Skeletal muscle tissue (tissue), 4 donors: ENCODE results near the gene CARMIL1. TPM values are rescaled to one million over a fixed set of nuclear protein-coding genes. Genes with fewer than 3 reads are reported as not detected.

Source experiments
- H3K27ac ChIP-seq: one replicate; pipeline ENCODE4 v1.7.0; 2013; ENCODE audit warnings: mild to moderate bottlenecking, low read depth, low read length, inconsistent platforms
- H3K27me3 ChIP-seq, 3 donors: one replicate each; pipeline ENCODE4 v1.7.0; 2013; ENCODE audit warnings: low read length in 3 of 3; ENCODE audit not compliant: control insufficient read depth in 3 of 3, insufficient read depth in 3 of 3
- H3K36me3 ChIP-seq, 3 donors: one replicate each; pipeline ENCODE4 v1.7.0; 2013; ENCODE audit warnings: low read length in 3 of 3; ENCODE audit not compliant: control insufficient read depth in 3 of 3, insufficient read depth in 3 of 3
- H3K4me1 ChIP-seq, 3 donors: one replicate each; pipeline ENCODE4 v1.7.0; 2013; ENCODE audit warnings: low read length in 3 of 3, mild to moderate bottlenecking in 3 of 3; ENCODE audit not compliant: control insufficient read depth in 3 of 3, insufficient read depth in 3 of 3
- H3K4me3 ChIP-seq, 3 donors: one replicate each; pipeline ENCODE4 v1.7.0; 2013; ENCODE audit warnings: low read length in 3 of 3
- H3K9ac ChIP-seq, 3 donors: one replicate each; pipeline ENCODE4 v1.7.0; 2013; ENCODE audit warnings: low read length in 3 of 3, mild to moderate bottlenecking in 3 of 3, moderate library complexity in 2 of 3, low read depth in 1 of 3
- H3K9me3 ChIP-seq, 3 donors: one replicate each; pipeline ENCODE4 v1.7.0; 2013; ENCODE audit warnings: low read length in 3 of 3; ENCODE audit not compliant: control insufficient read depth in 3 of 3
- total RNA-seq: library from RNA; depleted of rRNA; stranded (reverse); fragments of >200 nt; gene quantifications from one replicate; pipeline ENCODE4 v1.2.3, GENCODE V29; 2014
- donor health status: Osteomylitis.

The CARMIL1 gene
- total RNA-seq, 1 donor from 2014 or later: 4.7 TPM

DNA sequence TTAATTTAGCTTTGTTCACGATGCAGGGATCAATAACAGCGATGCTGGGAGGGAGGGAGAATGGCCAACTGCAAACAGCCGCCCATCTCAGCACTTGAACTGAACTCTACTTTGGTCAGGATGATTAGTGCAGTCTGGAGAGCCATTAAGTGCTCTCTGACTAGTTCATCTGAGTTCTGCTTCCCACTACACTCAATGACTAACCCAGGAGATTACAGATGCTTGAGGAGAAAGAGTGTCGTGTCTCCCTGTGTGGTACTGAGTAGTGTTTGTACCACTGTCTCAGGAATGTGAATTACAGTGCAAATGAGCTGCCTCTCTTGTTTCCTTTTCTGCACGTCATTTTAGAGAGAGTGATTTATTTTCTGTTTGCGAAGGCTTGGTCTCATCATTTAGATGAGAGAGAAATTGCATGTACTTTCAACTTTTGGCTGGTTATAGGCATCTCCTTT lies 23.5 kb downstream of the CARMIL1 start:
- H3K4me3 ChIP-seq: no peak overlapping the region
- H3K9me3 ChIP-seq: no peaks in the 10 kb centered on the region
- no peaks in the 10 kb centered on the region for H3K36me3 ChIP-seq
- no peak overlapping the region for H3K27ac ChIP-seq
- H3K4me1 ChIP-seq: peaks cover 0 to 2% (median 0%) of the 10 kb centered on the region in 3 donors
- H3K9ac ChIP-seq: no peak overlapping the region
- peaks cover 0 to 2% (median 0%) of the 10 kb centered on the region in 3 donors for H3K27me3 ChIP-seq

DNA sequence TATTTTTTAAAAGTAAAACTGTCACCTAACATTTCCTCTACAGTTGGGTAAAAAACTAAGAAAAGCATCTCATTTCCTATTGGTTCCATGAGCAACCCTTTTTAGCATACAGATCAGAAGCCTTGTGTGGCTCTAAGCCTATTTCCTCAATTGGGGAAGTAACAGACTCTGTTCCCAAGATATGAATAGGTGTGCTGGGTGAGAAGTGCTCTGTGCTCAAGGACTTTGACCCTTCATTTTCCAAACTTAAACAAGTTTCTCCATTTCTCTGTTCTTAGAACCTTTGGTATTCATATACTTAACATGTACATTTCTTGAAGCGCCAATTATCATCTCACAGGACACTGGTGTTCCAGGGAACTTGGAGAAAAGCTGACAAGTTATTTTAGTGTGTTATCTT lies 24.1 kb downstream of the CARMIL1 start:
- H3K27ac ChIP-seq: no peak overlapping the region
- H3K36me3 ChIP-seq: no peaks in the 10 kb centered on the region
- no peaks in the 10 kb centered on the region for H3K9me3 ChIP-seq
- H3K9ac ChIP-seq: no peak overlapping the region
- H3K4me3 ChIP-seq: no peak overlapping the region
- peaks cover 0 to 2% (median 0%) of the 10 kb centered on the region in 3 donors for H3K4me1 ChIP-seq
- peaks cover 0 to 2% (median 0%) of the 10 kb centered on the region in 3 donors for H3K27me3 ChIP-seq

DNA sequence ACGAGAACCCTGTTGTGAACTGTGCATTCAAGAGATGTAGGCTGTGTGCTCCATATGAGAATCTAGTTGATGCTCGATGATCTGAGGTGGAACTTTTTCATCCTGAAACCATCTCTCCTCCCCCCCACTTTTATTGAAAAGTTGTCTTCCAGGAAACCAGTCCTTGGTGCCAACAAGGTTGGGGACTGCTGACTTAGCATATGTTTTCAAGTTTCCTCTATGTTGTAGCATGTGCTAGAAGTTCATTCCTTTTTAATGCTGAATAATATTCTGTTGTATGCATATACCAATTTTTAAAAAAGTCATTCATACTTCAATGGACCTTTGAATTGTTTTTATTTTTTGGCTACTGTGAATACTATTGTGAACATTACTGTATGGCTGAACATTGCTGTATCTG lies 27.2 kb downstream of the CARMIL1 start:
- H3K36me3 ChIP-seq: no peaks in the 10 kb centered on the region
- no peak overlapping the region for H3K27ac ChIP-seq
- H3K9me3 ChIP-seq: no peaks in the 10 kb centered on the region
- no peak overlapping the region for H3K9ac ChIP-seq
- H3K27me3 ChIP-seq: no peaks in the 10 kb centered on the region
- H3K4me1 ChIP-seq: peaks cover 0 to 2% (median 0%) of the 10 kb centered on the region in 3 donors
- H3K4me3 ChIP-seq: no peak overlapping the region

- Histone ChIP-seq H3K4me1 (no peaks in the 10 kb centered on the region), H3K4me3 (no peak overlapping the region), H3K9me3 (no peaks in the 10 kb centered on the region), H3K36me3 (no peaks in the 10 kb centered on the region), H3K9ac (no peak overlapping the region), H3K27ac (no peak overlapping the region), H3K27me3 (no peaks in the 10 kb centered on the region)
These were observed 28.8 kb downstream of the CARMIL1 start for GRCh38 chr6:25307805-25308494.

DNA sequence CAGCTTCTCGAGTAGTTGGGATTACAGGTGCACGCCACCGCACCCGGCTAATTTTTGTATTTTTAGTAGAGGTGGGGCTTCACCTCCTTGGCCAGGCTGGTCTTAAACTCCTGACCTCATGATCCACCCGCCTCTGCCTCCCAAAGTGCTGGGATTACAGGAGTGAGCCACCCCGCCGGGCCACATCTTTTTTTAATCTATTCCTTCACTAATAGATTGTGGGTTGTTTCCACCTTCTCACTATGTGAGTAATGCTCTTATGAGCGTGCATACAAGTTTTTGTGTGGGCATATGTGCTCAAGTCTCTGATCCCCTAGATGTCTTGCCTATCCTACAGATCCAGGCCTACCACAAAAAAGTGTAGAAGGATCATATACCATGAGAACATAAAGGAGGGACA lies 30.7 kb downstream of the CARMIL1 start:
- Histone ChIP-seq H3K36me3 (no peaks in the 10 kb centered on the region), H3K4me1 (peaks cover 0 to 2% (median 0%) of the 10 kb centered on the region in 3 donors), H3K9ac (no peak overlapping the region), H3K4me3 (no peak overlapping the region), H3K9me3 (no peaks in the 10 kb centered on the region), H3K27ac (no peak overlapping the region), H3K27me3 (no peaks in the 10 kb centered on the region)

- Histone ChIP-seq H3K36me3 (no peaks in the 10 kb centered on the region), H3K9me3 (no peaks in the 10 kb centered on the region), H3K9ac (no peak overlapping the region), H3K27me3 (no peaks in the 10 kb centered on the region), H3K4me1 (peaks cover 0 to 2% (median 0%) of the 10 kb centered on the region in 3 donors), H3K4me3 (no peak overlapping the region), H3K27ac (no peak overlapping the region)
These were observed 32.2 kb downstream of the CARMIL1 start for GRCh38 chr6:25311331-25311840.

DNA sequence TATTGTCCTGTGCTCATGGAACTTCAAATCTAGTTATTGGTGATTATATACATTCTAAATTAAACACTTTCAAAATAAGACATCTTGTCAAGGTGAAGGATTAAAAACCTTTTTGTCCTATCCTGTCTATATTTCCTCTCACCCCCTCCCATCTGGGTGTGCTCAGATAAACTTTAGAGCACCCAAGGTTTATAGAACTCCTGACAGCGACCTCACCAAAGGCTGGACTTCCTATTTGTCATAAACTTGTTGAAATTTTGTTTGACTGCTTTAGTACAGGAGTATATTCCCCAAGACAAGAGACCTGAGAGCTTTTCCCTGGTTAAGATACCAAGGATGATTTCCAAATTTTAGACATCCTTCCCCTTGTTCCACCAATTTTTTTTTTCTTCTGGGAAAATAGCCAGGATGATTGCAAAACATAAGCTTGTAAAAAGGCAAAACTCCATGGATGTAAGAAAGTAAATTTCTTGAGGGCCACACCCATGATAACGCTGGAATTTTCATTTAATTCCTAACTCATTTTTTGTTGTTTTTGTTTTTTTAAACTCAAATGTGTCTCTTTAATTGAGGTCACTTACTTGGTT lies 33.0 kb downstream of the CARMIL1 start:
- no peak overlapping the region for H3K27ac ChIP-seq
- no peaks in the 10 kb centered on the region for H3K9me3 ChIP-seq
- H3K9ac ChIP-seq: no peak overlapping the region
- H3K4me3 ChIP-seq: peak overlapping the region in 1 of 3 donors; percentile 17
- no peaks in the 10 kb centered on the region for H3K36me3 ChIP-seq
- H3K27me3 ChIP-seq: no peaks in the 10 kb centered on the region
- H3K4me1 ChIP-seq: peaks cover 0 to 2% (median 0%) of the 10 kb centered on the region in 3 donors

GRCh38 chr6:25312703-25313102 lies 33.5 kb downstream of the CARMIL1 start:
- Histone ChIP-seq H3K9me3 (no peaks in the 10 kb centered on the region), H3K4me1 (peaks cover 0 to 2% (median 0%) of the 10 kb centered on the region in 3 donors), H3K36me3 (no peaks in the 10 kb centered on the region), H3K27ac (no peak overlapping the region), H3K9ac (no peak overlapping the region), H3K4me3 (peak overlapping the region in 1 of 3 donors; percentile 17), H3K27me3 (no peaks in the 10 kb centered on the region)

DNA sequence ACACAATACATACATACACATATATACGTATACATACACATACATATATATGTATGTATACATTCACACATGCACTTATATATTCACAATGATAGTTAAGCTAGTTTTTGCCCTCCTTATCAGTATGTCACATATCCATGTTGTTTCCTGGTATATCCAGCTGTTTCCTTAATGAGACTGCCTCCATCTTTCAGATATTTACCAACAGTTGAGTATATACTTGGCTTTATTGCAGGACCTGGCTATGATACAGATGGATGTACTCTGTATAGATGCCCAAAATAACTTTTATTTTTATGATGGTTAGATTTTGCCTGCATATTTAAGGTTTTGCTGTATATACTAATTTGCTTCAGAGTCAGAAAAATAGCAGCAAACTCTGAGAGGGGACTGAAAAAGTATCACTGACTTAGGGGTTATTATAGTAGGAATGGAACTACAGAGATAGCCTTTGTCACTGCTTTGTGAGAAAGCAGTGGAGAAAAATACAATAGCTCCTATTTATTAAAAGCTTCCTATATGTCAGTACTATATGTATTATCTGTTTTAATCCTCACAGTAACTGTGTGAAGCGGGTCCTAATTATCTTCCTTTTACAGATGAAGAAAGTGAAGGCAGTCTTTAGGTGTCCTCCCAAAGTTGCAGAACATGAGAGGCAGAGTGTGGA lies 35.5 kb downstream of the CARMIL1 start:
- no peaks in the 10 kb centered on the region for H3K27me3 ChIP-seq
- peaks cover 0 to 2% (median 0%) of the 10 kb centered on the region in 3 donors for H3K4me1 ChIP-seq
- H3K9me3 ChIP-seq: no peaks in the 10 kb centered on the region
- no peak overlapping the region for H3K27ac ChIP-seq
- no peak overlapping the region for H3K4me3 ChIP-seq
- no peaks in the 10 kb centered on the region for H3K36me3 ChIP-seq
- no peak overlapping the region for H3K9ac ChIP-seq
